Retina (tissue), 1 donor: ENCODE measurements around the gene TRPM2.
"Not testable (repeated sequence)": the region's sequence is repeated elsewhere in the genome, so short reads cannot be mapped to it uniquely, and the experiment has no call there.

Source experiments
- DNase-seq: peaks from one replicate; pipeline ENCODE4 v3.0.0-alpha.2; 2016

The TRPM2 gene

GRCh38 chr21:44375761-44376241 lies 22.4 kb downstream of the TRPM2 start:
- DNase-seq, result no peak

DNA sequence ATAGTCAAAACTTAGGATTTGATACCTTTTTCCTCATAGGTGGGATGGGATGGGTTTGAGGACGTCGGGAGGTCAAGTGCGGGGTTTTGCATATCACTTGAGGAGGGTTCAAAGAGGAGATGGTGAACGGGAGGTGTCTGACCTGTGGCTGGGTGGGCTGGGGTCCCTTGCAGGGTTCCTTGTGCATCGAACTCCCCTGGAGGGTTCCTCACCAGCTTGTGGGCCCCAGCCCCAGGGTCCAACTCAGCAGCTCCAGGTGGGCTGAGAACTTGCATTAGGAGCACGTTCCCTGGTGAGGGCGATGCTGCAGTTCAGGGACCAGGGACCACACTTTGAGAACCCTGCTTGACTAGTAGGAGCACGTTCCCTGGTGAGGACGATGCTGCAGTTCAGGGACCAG lies 23.2 kb downstream of the TRPM2 start:
- DNase-seq, result no peak

DNA sequence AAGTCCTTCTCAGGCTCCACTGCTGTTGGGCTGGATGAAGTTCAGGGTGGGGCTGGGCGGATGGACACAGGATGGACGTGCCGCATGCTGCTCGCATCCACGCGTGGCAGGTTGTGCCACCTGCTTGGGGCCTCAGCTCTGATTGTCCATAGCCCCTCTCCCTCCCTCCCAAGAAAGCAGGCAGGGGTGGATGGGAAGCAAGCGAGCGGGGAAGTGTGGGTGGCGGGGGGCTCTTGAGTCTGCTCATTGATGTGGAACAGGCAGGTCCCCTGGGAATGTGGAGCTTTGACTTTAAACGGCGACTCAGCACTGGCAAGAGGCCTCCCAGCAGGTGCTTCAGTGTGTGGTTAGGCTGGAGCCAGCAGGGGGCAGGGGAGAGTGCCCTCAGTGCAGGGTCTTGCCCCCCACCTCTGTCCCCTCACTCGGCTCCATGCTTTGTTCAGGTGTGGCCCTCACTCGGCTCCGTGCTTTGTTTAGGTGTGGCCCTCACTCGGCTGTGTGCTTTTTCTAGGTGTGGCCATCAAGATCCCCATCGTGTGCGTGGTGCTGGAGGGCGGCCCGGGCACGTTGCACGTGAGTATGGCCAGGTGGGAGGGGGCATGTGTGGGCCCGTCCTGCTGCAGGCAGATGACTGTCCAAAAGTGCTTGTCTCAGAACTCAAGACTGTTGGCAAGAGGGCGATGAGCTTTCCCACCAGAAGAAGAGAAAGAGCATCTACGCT lies 23.9 kb downstream of the TRPM2 start:
- DNase-seq, result no peak

- DNase-seq, result no peak
These were observed 24.7 kb downstream of the TRPM2 start for GRCh38 chr21:44377922-44378645.

GRCh38 chr21:44378646-44379514 lies 25.5 kb downstream of the TRPM2 start:
- DNase-seq, result no peak

DNA sequence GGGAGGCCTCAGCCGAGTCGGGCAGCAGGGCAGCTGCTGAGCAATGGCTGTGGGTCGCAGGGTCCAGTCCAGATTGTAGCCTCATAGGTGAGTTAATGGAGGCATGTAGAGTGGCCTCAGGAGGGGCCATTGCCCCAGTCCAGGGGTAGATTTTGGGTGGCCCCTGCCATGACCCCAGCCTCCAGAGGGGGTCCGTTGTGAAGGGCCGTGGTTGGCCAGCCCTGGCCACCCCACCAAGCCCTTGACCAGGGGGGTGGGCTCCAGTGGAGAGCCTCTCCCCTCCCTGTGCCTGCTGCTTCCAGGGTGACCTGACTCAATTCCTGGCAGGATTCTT lies 26.1 kb downstream of the TRPM2 start:
- no peak for DNase-seq

- peak; percentile 78 for DNase-seq
These were observed 26.8 kb downstream of the TRPM2 start for GRCh38 chr21:44379991-44380865.

DNA sequence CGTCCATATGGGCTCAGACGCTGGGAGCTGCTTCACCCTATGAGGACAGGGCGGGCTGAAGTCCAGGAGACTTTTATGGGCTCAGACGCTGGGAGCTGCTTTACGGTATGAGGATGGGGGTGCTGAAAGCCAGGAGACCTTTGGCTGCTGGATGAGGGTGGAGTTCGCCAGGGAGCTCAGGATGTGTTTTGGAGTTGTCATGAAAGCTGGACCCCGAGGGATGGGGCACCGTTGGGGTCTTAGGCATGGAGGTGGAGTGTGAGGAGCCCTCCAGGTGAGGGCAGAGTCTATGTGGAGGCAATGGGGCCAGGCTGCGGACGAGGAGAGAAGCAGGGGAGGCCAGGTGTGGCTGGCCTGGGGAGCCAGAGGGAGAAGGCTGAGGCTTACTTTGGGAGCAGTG lies 27.5 kb downstream of the TRPM2 start:
- no peak for DNase-seq

DNA sequence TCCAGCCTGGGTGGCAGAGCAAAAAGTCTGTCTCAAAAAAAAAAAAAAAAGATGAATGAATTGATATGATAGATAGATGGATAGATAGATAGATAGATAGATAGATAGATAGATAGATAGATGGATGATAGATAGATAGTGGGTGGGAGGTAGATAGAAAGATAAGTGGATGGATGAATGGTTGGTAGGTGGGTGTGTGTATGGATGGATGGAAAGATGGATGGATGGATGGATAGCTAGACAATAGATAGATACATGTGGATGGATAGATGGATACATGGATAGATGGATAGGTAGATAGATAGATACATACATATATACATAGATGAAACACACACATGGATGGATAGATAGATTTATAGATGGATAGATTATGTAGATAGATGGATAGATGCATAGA lies 28.5 kb downstream of the TRPM2 start:
- DNase-seq, result no peak

DNA sequence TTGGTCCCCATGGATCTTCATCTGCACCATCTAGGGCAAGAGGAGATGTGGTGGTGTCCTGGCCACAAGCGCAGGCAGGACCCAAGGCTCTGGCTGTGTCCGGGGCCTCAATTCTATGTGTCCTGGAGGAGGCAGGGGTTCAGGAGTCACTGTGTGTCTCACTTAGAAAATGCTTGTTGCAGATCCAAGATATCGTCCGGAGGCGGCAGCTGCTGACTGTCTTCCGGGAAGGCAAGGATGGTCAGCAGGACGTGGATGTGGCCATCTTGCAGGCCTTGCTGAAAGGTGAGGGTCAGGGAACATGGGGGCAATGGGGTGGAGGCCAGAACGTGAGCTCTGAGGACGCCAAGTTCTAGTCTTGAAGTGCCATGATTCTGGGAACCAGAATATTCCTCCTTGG lies 29.1 kb downstream of the TRPM2 start:
- no peak for DNase-seq

GRCh38 chr21:44383216-44383615 lies 29.8 kb downstream of the TRPM2 start:
- no peak for DNase-seq

DNA sequence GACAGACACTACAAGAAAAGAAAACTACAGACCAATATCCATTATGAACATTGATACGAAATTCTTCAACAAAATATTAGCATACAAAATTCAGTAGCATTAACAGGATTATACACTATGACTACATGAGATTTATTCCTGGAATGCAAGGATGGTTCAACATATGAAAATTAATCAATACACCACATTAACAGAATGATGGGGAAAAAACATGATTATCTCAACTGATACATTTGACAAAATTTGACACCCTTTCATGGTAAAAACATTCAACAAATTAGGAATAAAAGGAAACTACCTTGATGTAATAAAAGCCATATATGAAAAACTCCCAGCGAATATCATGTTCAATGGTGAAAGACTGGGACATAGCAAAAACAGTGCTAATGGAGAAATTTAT lies 31.5 kb downstream of the TRPM2 start:
- no peak for DNase-seq

- DNase-seq, result no peak
These were observed 35.9 kb downstream of the TRPM2 start for GRCh38 chr21:44389335-44389734.

GRCh38 chr21:44390886-44391285 lies 37.5 kb downstream of the TRPM2 start:
- DNase-seq, result no peak

DNA sequence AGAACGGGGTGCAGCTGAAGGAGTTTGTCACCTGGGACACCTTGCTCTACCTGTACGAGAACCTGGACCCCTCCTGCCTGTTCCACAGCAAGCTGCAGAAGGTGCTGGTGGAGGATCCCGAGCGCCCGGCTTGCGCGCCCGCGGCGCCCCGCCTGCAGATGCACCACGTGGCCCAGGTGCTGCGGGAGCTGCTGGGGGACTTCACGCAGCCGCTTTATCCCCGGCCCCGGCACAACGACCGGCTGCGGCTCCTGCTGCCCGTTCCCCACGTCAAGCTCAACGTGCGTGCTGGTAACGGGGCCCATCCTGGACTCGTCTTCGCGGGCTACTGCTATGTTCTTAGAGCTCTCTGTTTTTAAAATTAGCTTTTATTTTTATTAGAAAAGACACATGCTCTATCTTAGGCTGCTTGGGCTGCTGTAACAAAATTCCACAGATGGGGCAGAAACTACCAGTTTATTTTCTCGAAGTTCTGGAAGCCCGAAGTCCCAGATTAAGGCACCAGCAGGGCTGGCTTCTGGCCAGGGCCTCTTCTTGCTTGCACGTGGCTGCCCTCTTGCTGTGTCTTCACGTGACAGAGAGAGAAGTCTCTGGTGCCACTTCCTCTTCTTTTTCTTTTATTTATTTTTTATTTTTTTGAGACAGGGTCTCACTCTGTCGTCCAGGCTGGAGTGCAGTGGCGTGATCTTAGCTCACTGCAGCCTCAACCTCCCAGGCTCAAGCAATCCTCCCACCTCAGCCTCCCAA lies 38.1 kb downstream of the TRPM2 start:
- no peak for DNase-seq

- no peak for DNase-seq
These were observed 38.8 kb downstream of the TRPM2 start for GRCh38 chr21:44392185-44392584.

- DNase-seq, result no peak
These were observed 39.5 kb downstream of the TRPM2 start for GRCh38 chr21:44392916-44393315.

GRCh38 chr21:44394733-44395132 lies 41.3 kb downstream of the TRPM2 start:
- DNase-seq, result no peak

DNA sequence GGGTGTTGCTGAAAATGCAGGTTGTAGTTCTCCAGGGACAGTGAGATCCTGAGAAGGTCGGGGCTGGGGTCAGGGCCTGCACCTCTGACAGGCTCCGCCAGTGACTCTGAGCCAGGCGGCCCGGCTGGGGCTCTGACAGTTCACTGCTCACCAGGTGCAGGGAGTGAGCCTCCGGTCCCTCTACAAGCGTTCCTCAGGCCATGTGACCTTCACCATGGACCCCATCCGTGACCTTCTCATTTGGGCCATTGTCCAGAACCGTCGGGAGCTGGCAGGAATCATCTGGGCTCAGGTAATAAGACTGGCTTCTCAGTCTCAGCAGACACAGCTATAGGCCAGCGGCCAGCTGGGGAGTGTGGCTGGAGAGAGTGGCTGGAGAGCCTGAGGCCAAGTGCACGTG lies 41.8 kb downstream of the TRPM2 start:
- no peak for DNase-seq

- DNase-seq, result not testable (repeated sequence)
These were observed 43.4 kb downstream of the TRPM2 start for GRCh38 chr21:44396803-44397202.

DNA sequence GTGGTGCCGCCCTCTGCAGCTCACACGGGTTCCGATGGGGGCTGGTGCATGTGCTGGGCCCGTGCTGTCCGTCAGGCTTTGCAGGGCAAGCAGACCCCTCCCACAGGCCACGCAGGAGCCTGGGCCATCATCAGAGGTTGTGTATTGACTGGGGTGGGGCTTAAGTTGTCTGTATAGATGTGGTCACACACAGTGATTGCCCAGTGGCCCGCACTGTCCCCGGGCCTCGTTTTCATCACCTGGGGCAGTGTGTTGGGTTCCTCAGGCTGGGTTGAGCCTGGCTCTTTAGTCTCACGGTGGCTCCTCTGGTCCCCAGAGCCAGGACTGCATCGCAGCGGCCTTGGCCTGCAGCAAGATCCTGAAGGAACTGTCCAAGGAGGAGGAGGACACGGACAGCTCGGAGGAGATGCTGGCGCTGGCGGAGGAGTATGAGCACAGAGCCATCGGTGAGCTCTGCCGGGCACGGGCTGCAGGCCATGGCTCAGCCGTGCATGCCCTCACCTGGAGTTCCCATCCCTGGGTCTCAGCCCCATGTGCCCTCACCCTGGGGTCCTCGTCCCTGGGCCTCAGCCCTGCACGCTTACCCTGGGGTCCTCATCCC lies 44.1 kb downstream of the TRPM2 start:
- DNase-seq, result no peak
